Fibroblast of skin of back (primary cell): ENCODE results near the gene FOXRED1.

Experiments used
- DNase-seq: peaks from one replicate; pipeline ENCODE4 v3.0.0-alpha.2; 2013

The FOXRED1 gene

DNA sequence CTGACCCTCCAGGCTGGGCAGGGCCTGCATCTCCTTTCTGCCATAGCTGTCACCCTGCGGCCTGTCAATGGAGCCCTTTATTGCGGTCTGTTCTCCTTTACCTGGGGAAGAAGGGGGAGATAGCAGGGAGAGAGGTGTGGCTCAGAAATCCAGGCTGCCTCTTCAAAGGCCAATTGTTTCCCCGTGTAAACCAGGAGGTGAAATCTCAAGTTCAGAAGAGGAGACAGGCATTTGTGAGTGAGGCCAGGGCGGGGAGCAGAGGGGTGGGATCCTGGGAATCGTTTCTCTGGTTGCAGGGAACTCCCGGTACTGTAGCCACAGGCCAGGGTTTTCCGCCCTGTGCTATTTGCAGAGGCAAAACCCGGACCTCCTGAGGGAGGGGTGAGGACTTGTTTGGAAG lies 44.0 kb downstream of the FOXRED1 start:
- DNase-seq: no peak

DNA sequence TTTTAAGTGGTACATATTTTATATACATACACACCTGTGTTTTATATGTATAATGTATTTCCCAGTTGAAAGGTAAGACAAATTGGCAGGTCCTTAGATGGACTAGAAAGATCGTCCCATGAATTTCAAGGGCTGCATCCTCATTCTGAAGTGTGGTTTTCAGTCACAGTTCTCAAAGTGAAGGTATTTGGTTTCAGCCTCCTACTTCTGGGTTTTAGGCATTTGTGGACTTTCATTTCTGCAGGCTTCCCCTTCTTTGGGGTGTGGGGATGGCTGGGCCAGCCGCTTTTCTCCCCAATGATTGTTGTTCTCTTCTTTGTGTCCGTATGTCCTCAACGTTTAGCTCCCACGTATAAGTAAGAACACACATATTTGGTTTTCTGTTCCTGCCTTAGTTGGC lies 44.9 kb downstream of the FOXRED1 start:
- DNase-seq: no peak

DNA sequence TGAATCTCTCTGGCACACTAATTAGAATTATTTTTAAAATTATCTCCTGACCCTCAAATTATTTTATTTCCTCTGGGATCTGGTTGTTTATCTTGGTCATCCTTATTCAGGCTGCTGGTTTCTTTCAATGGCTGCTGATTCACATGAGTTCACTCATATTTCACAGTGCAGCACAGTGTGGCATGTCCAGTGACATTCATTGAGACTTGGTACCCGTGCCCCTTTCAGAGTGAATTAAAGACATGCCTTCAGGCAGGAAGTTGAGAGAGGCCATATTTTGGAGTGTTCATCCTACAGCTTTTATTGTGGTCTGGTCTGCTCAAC lies 48.4 kb downstream of the FOXRED1 start:
- no peak for DNase-seq

DNA sequence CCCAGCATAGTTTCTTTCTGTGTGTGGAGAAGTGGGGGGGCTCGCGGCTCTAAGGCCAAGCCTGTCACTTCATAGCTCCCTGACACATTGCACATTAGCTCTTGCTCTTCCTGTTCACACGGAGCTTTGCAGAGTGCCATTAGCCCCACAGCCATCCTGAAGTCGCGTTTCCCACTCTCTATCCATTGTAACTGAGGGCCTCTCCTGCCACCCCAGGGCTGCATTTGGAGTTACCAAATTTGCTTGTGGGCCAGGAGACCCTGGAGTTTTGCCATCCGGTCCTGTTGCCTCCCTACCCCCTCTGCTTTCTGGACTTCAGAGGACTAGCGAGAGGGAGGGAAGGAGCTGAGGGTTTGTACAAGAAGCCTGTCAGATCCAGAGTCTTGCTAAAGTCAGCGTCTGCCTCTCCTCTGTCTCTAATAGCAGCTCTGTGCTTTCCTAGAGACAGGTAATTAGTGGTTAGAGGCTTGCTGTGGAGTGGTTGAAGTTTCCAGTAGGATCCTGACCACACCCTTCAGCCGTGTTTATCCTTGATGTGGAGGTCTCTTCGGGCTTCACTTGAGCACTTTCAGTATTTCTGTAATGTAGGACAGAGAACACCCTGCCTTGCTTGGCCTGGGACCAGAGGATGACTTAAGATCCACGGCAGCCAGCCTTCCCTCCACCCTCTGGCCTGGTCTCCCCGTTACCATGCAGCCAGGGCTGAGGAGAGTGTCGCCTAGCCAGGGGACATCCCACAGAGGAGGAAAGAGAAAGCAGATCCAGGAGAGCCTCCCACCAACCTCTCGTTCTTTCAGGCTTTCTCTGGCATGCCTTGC lies 49.0 kb downstream of the FOXRED1 start:
- peak; percentile 89 for DNase-seq

DNA sequence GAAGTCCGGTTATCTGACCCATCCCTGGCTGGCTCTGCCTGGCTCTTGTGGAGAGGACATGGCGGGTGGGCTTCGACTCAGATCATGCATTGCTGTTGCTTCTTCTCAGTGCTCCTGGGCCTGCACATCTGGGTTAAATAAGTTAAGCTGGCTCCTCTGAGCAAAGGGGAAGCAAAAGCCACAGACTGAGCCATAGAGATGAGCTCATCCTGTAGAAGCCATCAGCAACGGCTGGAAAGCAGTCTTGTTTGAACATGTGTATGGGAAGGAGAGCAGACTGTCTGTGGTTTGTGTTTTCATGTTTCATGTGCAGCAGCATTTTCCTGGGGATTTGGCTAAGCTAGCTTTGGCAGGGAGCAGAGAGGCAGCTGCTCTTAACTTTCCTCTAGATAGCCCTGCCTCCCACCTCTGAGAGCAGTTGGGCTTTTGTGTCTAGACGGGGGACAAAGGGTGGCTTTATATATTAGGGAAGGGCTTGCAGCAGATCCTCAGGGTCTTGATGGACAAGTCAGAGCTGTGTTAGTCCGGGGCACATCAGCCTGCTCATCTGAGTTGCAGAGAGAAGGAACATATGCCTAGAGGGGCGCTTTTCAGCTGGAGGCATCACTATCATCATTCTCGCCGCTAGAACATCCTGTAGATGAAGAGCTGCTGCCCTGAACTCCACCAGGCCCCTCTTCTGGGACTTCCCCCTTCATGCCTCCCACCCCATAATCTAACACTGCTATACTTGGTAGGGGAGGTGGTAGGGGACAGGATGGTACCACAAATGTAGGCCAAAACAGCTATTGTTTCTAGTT lies 49.8 kb downstream of the FOXRED1 start:
- peak; percentile 93 for DNase-seq

DNA sequence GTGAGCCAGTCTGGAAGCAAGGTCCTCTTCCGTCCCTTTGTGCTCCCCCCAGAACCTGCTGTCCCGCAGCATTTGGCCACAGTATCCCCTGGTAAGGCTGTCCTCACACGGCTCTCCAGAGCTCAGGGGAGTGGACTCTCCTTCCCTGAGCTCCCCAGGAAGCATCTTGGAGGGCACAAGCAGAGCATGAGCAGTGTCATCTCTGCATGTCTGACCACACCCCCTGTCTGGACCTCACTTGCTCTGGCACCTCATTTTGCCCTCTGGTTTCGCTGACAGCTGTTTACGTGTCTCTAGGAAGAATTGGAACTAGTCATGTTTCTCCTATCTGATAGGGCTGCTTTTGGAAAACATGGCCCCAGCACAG lies 50.4 kb downstream of the FOXRED1 start:
- no peak for DNase-seq

DNA sequence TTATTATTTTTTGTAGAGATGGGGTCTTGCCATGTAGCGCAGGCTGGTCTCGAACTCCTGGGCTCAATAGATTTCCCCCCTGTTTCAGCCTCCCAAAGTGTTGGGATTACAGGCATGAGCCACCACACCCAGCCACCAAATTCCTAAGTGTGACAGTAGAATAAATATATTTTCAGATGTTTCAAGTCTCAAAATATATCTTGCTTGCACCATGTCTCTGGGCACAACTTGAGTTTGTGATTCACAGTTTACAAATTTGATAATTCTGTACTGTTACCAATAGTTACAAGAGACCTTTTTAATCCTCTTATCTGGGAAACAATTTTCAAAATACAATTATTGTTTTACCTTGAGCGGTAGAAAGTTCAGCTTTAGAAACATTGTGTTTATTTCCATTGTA lies 54.0 kb downstream of the FOXRED1 start:
- DNase-seq: no peak

DNA sequence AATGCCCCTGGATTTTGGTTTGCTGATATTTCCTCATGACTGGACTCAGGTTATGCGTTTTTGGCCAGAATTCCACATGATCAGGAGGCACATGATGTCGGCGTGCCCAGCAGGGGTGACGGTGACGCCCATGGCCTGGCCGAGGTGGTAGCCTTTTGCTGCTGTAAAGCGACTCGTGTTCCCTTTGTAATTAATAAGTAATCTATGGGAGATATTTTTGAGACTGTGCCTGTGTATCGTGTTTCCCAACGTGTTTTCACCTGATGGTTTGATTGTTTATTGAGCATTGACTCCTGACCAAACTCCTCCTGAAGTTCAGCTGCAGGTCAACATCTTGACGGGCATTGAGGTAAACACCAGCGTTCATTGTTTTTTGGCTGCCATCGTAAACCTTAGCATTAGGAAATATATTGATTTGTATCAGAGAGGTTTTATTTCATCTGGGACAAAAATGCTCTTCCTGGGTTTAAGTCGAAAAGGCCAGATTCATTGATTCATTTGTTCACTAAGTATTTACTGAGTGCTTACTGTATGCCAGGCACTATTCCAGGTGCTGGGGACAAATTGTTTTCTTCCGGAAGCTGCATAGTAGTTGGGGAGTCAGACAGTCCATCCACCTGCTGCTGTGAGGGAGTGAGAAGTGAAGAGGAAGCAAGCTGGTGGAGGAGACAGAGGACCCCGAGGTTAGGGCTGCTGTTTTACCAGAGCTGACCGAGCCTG lies 58.5 kb downstream of the FOXRED1 start:
- no peak for DNase-seq
